ENCODE data around the gene FHIP1B.
A peak's percentile ranks its signal among the peaks of the same experiment; 100 is the strongest.
"Not testable (repeated sequence)": the region's sequence is repeated elsewhere in the genome, so short reads cannot be mapped to it uniquely, and the experiment has no call there.

The FHIP1B gene

GRCh38 chr11:6251120-6251733 lies 16.8 kb upstream of the FHIP1B start:
- TF ChIP-seq ZNF274 (IDR thresholded peaks at IDR 0.05; ENCODE audit: low read depth, low read length): no peak
- H3K4me3 ChIP-seq (ENCODE audit: low read length): no peak overlapping the region

DNA sequence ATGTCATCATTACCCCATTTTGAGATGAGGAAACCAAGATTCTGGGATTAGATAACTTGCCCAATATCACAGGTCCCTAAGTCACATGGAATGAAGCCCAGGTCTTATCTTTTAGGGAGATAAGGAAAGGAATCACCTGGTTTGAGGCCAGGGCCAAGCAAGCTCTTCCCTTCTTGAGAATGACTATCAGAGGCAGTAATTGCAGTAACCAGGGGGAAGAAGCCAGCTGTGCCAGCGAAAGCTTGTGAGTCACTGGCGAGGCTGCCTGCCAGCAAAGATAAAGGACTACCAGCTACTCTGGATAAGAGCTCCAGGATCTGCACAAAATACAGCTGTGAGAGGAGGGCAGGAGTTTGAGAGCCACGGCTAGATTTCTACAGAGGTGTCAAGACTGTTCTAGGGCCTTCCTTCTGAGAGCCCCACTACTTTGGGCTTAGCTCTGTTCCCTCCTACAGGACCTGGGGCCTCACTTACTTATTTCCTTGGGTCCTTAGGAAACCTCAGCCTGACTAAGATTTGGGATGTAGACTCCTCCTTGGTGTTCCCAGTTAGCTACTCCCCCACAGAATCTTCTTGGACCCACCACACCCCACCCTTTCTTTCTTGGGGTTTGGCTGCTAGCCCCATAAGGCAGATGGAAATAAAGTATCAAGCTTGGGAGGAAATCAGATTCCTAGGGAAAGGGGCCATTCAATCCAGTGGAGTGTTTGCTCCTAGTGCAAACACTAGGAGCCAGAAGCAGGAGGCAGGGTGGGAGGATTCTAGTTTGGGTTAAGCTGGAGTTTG lies 15.5 kb upstream of the FHIP1B start:
- H3K4me3 ChIP-seq (ENCODE audit: low read length): no peak overlapping the region
- TF ChIP-seq ZNF274 (IDR thresholded peaks at IDR 0.05; ENCODE audit: low read depth, low read length): no peak

GRCh38 chr11:6248897-6249296 lies 14.5 kb upstream of the FHIP1B start:
- not testable (repeated sequence) for H3K4me3 ChIP-seq (ENCODE audit: low read length)

- TF ChIP-seq ZNF274 (IDR thresholded peaks at IDR 0.05; ENCODE audit: low read depth, low read length): no peak
- no peak overlapping the region for H3K4me3 ChIP-seq (ENCODE audit: low read length)
These were observed 13.8 kb upstream of the FHIP1B start for GRCh38 chr11:6248248-6248647.

GRCh38 chr11:6245536-6245935 lies 11.1 kb upstream of the FHIP1B start:
- no peak overlapping the region for H3K4me3 ChIP-seq (ENCODE audit: low read length)
- TF ChIP-seq ZNF274 (IDR thresholded peaks at IDR 0.05; ENCODE audit: low read depth, low read length): no peak

- no peak for TF ChIP-seq ZNF274 (IDR thresholded peaks at IDR 0.05; ENCODE audit: low read depth, low read length)
- no peak overlapping the region for H3K4me3 ChIP-seq (ENCODE audit: low read length)
These were observed 6.9 kb upstream of the FHIP1B start for GRCh38 chr11:6241316-6241715.

GRCh38 chr11:6240781-6241180 lies 6.3 kb upstream of the FHIP1B start:
- no peak for TF ChIP-seq ZNF274 (IDR thresholded peaks at IDR 0.05; ENCODE audit: low read depth, low read length)
- H3K4me3 ChIP-seq (ENCODE audit: low read length): no peak overlapping the region

DNA sequence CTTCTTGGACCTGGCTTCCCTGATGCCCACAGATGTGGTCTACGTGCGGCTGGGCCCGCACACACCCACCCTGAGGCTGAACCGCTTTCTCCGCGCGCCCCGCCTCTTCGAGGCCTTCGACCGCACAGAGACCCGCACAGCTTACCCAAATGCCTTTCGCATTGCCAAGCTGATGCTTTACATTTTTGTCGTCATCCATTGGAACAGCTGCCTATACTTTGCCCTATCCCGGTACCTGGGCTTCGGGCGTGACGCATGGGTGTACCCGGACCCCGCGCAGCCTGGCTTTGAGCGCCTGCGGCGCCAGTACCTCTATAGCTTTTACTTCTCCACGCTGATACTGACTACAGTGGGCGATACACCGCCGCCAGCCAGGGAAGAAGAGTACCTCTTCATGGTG lies 5.7 kb upstream of the FHIP1B start:
- H3K4me3 ChIP-seq (ENCODE audit: low read length): no peak overlapping the region
- TF ChIP-seq ZNF274 (IDR thresholded peaks at IDR 0.05; ENCODE audit: low read depth, low read length): no peak

DNA sequence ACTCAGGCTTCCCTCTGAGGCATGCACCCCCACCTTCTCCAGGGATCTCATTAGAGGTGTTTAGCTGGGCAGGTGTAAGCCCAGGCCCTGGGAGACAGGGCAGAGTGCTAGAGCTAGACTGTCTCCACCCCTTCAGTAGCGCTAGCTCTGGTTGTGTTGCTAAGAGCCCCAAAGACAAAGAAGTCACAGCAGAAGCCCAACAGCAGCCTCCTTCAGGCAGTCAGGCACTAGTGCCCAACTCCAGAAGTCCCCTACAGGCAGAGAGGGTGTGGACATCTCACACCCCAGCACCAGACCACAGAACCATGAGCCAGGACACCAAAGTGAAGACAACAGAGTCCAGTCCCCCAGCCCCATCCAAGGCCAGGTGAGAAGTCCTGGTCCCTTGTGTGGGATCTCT lies 4.5 kb upstream of the FHIP1B start, which contains the start of gene CNGA4:
Gene CNGA4, plus strand, starts transcription at position 188 of the 400 bp plus-strand sequence. Its CDS starts 118 bp downstream, at position 306.
- TF ChIP-seq ZNF274 (IDR thresholded peaks at IDR 0.05; ENCODE audit: low read depth, low read length): no peak

GRCh38 chr11:6237761-6238302 lies 3.4 kb upstream of the FHIP1B start:
- no peak for TF ChIP-seq ZNF274 (IDR thresholded peaks at IDR 0.05; ENCODE audit: low read depth, low read length)
- H3K4me3 ChIP-seq (ENCODE audit: low read length): no peak overlapping the region

More for the DNA sequence above, 4.5 kb upstream of the FHIP1B start, which contains the start of gene CNGA4:
- H3K4me3 ChIP-seq (ENCODE audit: low read length): no peak within 1 kb of the TSS

- H3K4me3 ChIP-seq (ENCODE audit: low read length): no peak overlapping the region
- no peak for TF ChIP-seq ZNF274 (IDR thresholded peaks at IDR 0.05; ENCODE audit: low read depth, low read length)
These were observed 2.8 kb upstream of the FHIP1B start for GRCh38 chr11:6237266-6237665.

DNA sequence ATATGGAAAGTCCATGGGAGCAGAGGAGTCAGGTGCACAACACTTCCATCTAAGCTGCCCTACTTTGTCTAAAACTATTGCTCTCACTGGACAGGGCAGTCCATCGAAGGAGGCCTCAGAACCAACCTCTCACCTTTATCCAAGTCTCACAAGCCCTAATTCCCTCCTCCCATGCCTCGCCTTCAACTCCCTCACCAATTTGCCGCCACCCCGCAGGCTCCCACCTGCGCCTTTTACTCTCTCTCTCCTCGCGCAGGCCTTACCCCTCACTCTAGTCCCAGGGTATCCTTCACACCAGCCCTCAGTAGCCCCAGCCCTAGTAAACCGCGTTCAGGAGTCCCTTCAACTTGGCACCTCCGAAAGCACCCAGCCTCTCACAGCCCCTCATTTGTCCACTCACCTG lies 451 bp downstream of the FHIP1B start:
- peak overlapping the region; percentile 81 for H3K4me3 ChIP-seq (ENCODE audit: low read length)
- TF ChIP-seq ZNF274 (IDR thresholded peaks at IDR 0.05; ENCODE audit: low read depth, low read length): no peak

DNA sequence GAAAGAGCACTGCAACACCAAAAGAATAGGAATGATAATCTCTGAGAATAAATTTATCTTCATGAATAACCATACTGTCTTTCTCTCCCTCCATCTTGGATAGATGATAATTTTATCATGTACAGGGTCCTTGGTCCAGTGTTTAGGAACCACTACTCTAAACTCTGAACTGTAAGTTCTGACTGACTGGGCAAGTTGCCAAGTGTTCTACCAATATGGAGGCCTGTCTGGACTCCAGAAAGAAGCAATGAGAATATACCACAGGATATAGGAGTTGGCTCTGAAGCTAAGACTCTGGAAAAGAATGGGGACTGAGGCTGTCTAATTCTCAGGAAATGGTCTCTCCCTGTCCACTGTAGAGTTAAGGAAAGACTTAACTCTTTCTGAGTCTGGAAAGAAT lies 1.5 kb downstream of the FHIP1B start:
- H3K4me3 ChIP-seq (ENCODE audit: low read length): no peak overlapping the region
- TF ChIP-seq ZNF274 (IDR thresholded peaks at IDR 0.05; ENCODE audit: low read depth, low read length): no peak

DNA sequence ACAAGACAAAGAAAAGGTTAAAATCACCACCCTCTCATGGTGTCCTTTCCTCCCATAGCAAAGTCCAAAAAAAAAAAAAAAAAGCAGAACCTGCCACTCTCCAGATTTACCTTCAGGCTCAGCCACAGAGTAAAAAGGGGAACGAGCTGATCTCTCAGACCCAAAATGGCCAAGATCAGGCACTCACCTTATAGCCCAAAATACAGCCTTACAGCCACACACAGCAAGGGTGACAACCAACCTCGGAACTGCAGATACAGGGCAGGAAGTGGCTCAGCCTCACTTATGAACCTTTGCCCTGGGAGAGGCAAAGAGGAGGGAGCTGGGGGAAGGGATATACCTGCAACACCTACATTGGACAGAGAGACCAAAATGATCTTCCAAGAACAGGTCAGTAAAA lies 4.5 kb downstream of the FHIP1B start:
- H3K4me3 ChIP-seq (ENCODE audit: low read length): no peak overlapping the region
- no peak for TF ChIP-seq ZNF274 (IDR thresholded peaks at IDR 0.05; ENCODE audit: low read depth, low read length)

GRCh38 chr11:6228520-6228919 lies 5.9 kb downstream of the FHIP1B start:
- TF ChIP-seq ZNF274 (IDR thresholded peaks at IDR 0.05; ENCODE audit: low read depth, low read length): no peak
- no peak overlapping the region for H3K4me3 ChIP-seq (ENCODE audit: low read length)

Data from GM08714 (cell line).